Astrocyte (in vitro differentiated cells and primary cell): ENCODE measurements around the gene PROSER3. TPM values are rescaled to one million over a fixed set of nuclear protein-coding genes. Genes with fewer than 3 reads are reported as not detected.

ENCODE experiments used
- DNase-seq: peaks from one replicate; pipeline ENCODE4 v3.0.0-alpha.2; 2010; ENCODE audit warnings: low read depth
- FAIRE-seq: peaks from 2 replicates; lab custom pipeline; 2011; peaks lifted over from hg19 to GRCh38; lab: Jason Lieb, UNC
- H2AFZ ChIP-seq: 2 replicates; pipeline ENCODE4 v1.6.0; 2012; ENCODE audit warnings: low read depth, low read length, inconsistent platforms
- H3K27ac ChIP-seq: 2 replicates; pipeline ENCODE4 v1.5.1; 2011; ENCODE audit warnings: low read depth, low read length, inconsistent platforms
- H3K27me3 ChIP-seq: 2 replicates; pipeline ENCODE4 v1.6.0; 2011; ENCODE audit warnings: low read length, inconsistent platforms; ENCODE audit not compliant: insufficient read depth
- H3K36me3 ChIP-seq: 2 replicates; pipeline ENCODE4 v1.5.1; 2011; ENCODE audit warnings: low read length, inconsistent platforms; ENCODE audit not compliant: insufficient read depth
- H3K4me1 ChIP-seq: 2 replicates; pipeline ENCODE4 v1.5.1; 2011; ENCODE audit warnings: low read length, inconsistent platforms; ENCODE audit not compliant: insufficient read depth
- H3K4me2 ChIP-seq: 2 replicates; pipeline ENCODE4 v1.6.0; 2012; ENCODE audit warnings: low read length, inconsistent platforms
- H3K4me3 ChIP-seq: 2 replicates; pipeline ENCODE4 v1.5.1; 2011; ENCODE audit warnings: low read depth, mild to moderate bottlenecking, low read length, inconsistent platforms; ENCODE audit not compliant: insufficient read depth
- H3K79me2 ChIP-seq: 2 replicates; pipeline ENCODE4 v1.6.0; 2012; ENCODE audit warnings: mild to moderate bottlenecking, low read length, inconsistent platforms; ENCODE audit not compliant: insufficient read depth
- H3K9ac ChIP-seq: 2 replicates; pipeline ENCODE4 v1.6.0; 2012; ENCODE audit warnings: mild to moderate bottlenecking, low read length, inconsistent platforms
- H3K9me3 ChIP-seq: 2 replicates; pipeline ENCODE4 v1.5.1; 2012; ENCODE audit warnings: low read depth, mild to moderate bottlenecking, low read length, inconsistent platforms; ENCODE audit not compliant: insufficient read depth
- H4K20me1 ChIP-seq: 2 replicates; pipeline ENCODE4 v1.6.0; 2012; ENCODE audit warnings: low read length, inconsistent platforms; ENCODE audit not compliant: insufficient read depth
- H3K27ac Mint-ChIP-seq: one replicate; pipeline ENCODE4 v1.8.0; 2021; ENCODE audit warnings: mild to moderate bottlenecking, mixed read lengths; ENCODE audit not compliant: unreplicated experiment
- H3K27me3 Mint-ChIP-seq: one replicate; pipeline ENCODE4 v1.8.0; 2021; ENCODE audit warnings: low read depth, mixed read lengths; ENCODE audit not compliant: unreplicated experiment
- H3K36me3 Mint-ChIP-seq: one replicate; pipeline ENCODE4 v1.8.0; 2021; ENCODE audit warnings: low read depth, mixed read lengths; ENCODE audit not compliant: unreplicated experiment
- H3K4me1 Mint-ChIP-seq: one replicate; pipeline ENCODE4 v1.8.0; 2021; ENCODE audit warnings: low read depth, mixed read lengths; ENCODE audit not compliant: unreplicated experiment
- H3K4me3 Mint-ChIP-seq: one replicate; pipeline ENCODE4 v1.8.0; 2021; ENCODE audit warnings: mild to moderate bottlenecking, moderate library complexity, mixed read lengths; ENCODE audit not compliant: unreplicated experiment
- H3K9me3 Mint-ChIP-seq: one replicate; pipeline ENCODE4 v1.8.0; 2021; ENCODE audit warnings: mild to moderate bottlenecking, mixed read lengths; ENCODE audit not compliant: unreplicated experiment
- EZH2 ChIP-seq: IDR thresholded peaks from 2 replicates; pipeline ENCODE4 v1.6.1; 2012; ENCODE audit warnings: mild to moderate bottlenecking, low read length, inconsistent platforms; ENCODE audit not compliant: insufficient read depth
- total RNA-seq: library from RNA; stranded (reverse); gene quantifications from 2 replicates; pipeline ENCODE4 v1.2.1, GENCODE V29; 2021
- TF ChIP-seq, protein P1 (sequence below): IDR thresholded peaks from 2 replicates; pipeline ENCODE4 v1.5.1; 2011; ENCODE audit warnings: low read depth, mild to moderate bottlenecking, inconsistent platforms, low read length, moderate library complexity; ENCODE audit not compliant: insufficient read depth

Gene PROSER3
- total RNA-seq, 1 donor from 2014 or later, result 35.6 TPM

DNA sequence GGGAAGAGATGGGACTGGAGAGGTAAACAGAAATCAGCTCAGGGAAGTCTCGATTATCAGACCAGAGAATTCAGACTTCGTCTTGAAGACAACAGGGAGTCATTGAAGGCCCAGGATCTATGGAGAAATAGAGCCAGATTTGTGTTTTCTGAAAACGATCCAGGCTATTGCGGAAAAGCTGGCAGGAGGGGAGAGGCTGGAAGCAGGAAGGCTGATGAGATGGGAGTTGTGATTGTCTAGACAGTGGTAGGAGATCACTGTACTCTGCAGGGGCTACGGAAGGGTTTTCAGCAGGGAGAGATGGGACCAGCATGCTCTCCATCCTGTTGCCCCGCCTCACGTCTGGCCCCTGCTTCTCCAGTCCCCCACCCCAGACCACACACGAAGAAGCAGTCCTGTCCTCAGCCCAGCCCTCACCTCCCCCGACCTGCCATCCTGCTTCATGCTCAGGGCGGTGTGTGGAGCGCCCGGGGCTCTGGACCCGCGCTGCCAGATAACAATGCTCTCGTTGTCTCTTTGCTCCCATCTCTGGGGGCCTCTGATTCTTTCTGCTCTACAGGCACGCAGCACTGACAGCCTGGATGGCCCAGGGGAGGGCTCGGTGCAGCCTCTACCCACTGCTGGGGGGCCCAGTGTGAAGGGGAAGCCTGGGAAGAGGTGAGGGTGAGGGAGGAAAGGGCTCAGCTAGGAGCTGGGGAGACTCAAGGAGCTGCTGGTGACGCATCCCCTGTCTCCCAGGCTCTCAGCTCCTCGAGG is 19.3 kb downstream of the PROSER3 start:
- Histone ChIP-seq H3K9ac (no peak overlapping the region), H3K27ac (no peak overlapping the region), H3K4me3 (no peak overlapping the region), H3K9me3 (no peaks in the 10 kb centered on the region), H3K27me3 (no peaks in the 10 kb centered on the region), H3K4me2 (peak overlapping the region; percentile 93), H3K79me2 (peaks cover 5% of the 10 kb centered on the region), H2AFZ (no peak overlapping the region), H3K36me3 (no peaks in the 10 kb centered on the region), H4K20me1 (peaks cover 9% of the 10 kb centered on the region), H3K4me1 (peaks cover 13% of the 10 kb centered on the region)
- TF ChIP-seq, protein P1, sequence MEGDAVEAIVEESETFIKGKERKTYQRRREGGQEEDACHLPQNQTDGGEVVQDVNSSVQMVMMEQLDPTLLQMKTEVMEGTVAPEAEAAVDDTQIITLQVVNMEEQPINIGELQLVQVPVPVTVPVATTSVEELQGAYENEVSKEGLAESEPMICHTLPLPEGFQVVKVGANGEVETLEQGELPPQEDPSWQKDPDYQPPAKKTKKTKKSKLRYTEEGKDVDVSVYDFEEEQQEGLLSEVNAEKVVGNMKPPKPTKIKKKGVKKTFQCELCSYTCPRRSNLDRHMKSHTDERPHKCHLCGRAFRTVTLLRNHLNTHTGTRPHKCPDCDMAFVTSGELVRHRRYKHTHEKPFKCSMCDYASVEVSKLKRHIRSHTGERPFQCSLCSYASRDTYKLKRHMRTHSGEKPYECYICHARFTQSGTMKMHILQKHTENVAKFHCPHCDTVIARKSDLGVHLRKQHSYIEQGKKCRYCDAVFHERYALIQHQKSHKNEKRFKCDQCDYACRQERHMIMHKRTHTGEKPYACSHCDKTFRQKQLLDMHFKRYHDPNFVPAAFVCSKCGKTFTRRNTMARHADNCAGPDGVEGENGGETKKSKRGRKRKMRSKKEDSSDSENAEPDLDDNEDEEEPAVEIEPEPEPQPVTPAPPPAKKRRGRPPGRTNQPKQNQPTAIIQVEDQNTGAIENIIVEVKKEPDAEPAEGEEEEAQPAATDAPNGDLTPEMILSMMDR, result no peak
- TF ChIP-seq EZH2, result no peak
- Mint-ChIP-seq H3K36me3 (peaks cover 4% of the 10 kb centered on the region), H3K27ac (no peak overlapping the region), H3K4me3 (peak overlapping the region; percentile 79), H3K4me1 (peaks cover 7% of the 10 kb centered on the region), H3K9me3 (peaks cover 4% of the 10 kb centered on the region), H3K27me3 (peaks cover 27% of the 10 kb centered on the region)
- FAIRE-seq (no peak), DNase-seq (no peak)

DNA sequence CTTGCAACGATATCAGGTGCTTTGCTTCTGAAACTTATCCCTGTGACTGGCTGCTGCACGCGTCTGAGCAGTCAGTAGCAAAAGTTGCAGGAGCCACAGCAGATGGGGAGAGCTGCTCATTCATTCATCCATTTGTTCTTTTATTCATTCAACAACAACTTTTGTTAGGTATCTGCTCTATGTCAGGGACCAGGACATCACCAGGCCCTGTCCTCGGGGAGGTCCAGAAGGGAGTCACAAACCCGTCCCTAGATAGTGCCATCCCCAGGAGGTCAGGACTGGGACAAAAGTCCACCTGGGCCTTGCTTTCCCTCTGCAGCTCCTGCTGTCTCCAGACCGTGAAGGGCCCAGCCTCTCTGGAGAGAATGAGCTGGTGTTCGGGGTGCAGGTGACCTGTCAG is 20.0 kb downstream of the PROSER3 start:
- Histone ChIP-seq H3K27ac (no peak overlapping the region), H3K36me3 (no peaks in the 10 kb centered on the region), H3K9me3 (no peaks in the 10 kb centered on the region), H4K20me1 (peaks cover 9% of the 10 kb centered on the region), H3K79me2 (peaks cover 5% of the 10 kb centered on the region), H3K4me2 (no peak overlapping the region), H3K4me1 (peaks cover 13% of the 10 kb centered on the region), H3K9ac (no peak overlapping the region), H3K27me3 (no peaks in the 10 kb centered on the region), H2AFZ (no peak overlapping the region), H3K4me3 (no peak overlapping the region)
- no peak overlapping the region for H3K27ac Mint-ChIP-seq
- no peak overlapping the region for H3K4me3 Mint-ChIP-seq
- peaks cover 8% of the 10 kb centered on the region for H3K36me3 Mint-ChIP-seq
- TF ChIP-seq, protein P1, result no peak
- no peak for TF ChIP-seq EZH2
- H3K27me3 Mint-ChIP-seq, result peaks cover 31% of the 10 kb centered on the region
- no peak for FAIRE-seq
- peaks cover 7% of the 10 kb centered on the region for H3K4me1 Mint-ChIP-seq
- no peak for DNase-seq
- peaks cover 4% of the 10 kb centered on the region for H3K9me3 Mint-ChIP-seq

DNA sequence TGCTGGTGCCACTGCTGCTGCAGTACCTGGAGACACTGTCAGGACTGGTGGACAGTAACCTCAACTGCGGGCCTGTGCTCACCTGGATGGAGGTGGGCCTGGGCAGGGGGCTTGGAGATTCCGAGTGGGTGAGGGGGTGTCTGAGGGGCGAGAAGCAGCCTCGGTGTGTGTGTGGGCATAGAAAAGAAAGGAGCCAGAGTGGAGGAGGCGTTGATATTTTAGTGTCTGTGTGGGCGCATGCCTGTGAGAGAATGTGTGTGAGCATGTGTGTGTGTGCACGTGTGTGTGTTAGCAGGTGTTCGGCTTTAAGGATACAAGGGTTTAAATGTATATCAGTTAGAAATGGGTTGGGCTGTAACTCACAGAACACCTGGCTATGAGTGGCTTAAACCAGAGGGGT is 21.1 kb downstream of the PROSER3 start:
- H3K4me3 Mint-ChIP-seq, result no peak overlapping the region
- Histone ChIP-seq H3K27me3 (no peaks in the 10 kb centered on the region), H2AFZ (no peak overlapping the region), H3K9ac (no peak overlapping the region), H4K20me1 (peaks cover 9% of the 10 kb centered on the region), H3K79me2 (peaks cover 5% of the 10 kb centered on the region), H3K36me3 (no peaks in the 10 kb centered on the region), H3K9me3 (no peaks in the 10 kb centered on the region), H3K4me2 (no peak overlapping the region), H3K4me1 (peaks cover 13% of the 10 kb centered on the region), H3K27ac (no peak overlapping the region), H3K4me3 (no peak overlapping the region)
- H3K9me3 Mint-ChIP-seq, result peaks cover 4% of the 10 kb centered on the region
- peaks cover 11% of the 10 kb centered on the region for H3K36me3 Mint-ChIP-seq
- peaks cover 11% of the 10 kb centered on the region for H3K4me1 Mint-ChIP-seq
- FAIRE-seq, result no peak
- DNase-seq, result no peak
- TF ChIP-seq EZH2, result no peak
- TF ChIP-seq, protein P1, result no peak
- peaks cover 39% of the 10 kb centered on the region for H3K27me3 Mint-ChIP-seq
- H3K27ac Mint-ChIP-seq, result no peak overlapping the region
